Measurements from ENCODE around the gene ANO4.

ANO4 gene

GRCh38 chr12:100993916-100994450 is 199.4 kb downstream of the ANO4 start:
- DNase-seq (ENCODE audit: low spot score) = no peak

- DNase-seq (ENCODE audit: low spot score) = no peak
Measured at GRCh38 chr12:100995201-100995600, 200.6 kb downstream of the ANO4 start.

- DNase-seq (ENCODE audit: low spot score) = no peak
Measured at GRCh38 chr12:100995771-100996170, 201.2 kb downstream of the ANO4 start.

- no peak for DNase-seq (ENCODE audit: low spot score)
Measured at GRCh38 chr12:101001669-101002068, 207.1 kb downstream of the ANO4 start.

- DNase-seq (ENCODE audit: low spot score) = no peak
Measured at GRCh38 chr12:101002696-101003419, 208.3 kb downstream of the ANO4 start.

GRCh38 chr12:101004898-101005297 is 210.3 kb downstream of the ANO4 start:
- DNase-seq (ENCODE audit: low spot score) = no peak

- no peak for DNase-seq (ENCODE audit: low spot score)
Measured at GRCh38 chr12:101009274-101009673, 214.7 kb downstream of the ANO4 start.

GRCh38 chr12:101010896-101011295 is 216.3 kb downstream of the ANO4 start:
- no peak for DNase-seq (ENCODE audit: low spot score)

GRCh38 chr12:101013993-101014392 is 219.4 kb downstream of the ANO4 start:
- DNase-seq (ENCODE audit: low spot score) = no peak

- no peak for DNase-seq (ENCODE audit: low spot score)
Measured at GRCh38 chr12:101015044-101015443, 220.5 kb downstream of the ANO4 start.

- DNase-seq (ENCODE audit: low spot score) = peak; percentile 45
Measured at GRCh38 chr12:101018540-101018939, 224.0 kb downstream of the ANO4 start.

- DNase-seq (ENCODE audit: low spot score) = no peak
Measured at GRCh38 chr12:101019201-101019600, 224.6 kb downstream of the ANO4 start.

- no peak for DNase-seq (ENCODE audit: low spot score)
Measured at GRCh38 chr12:101019667-101020066, 225.1 kb downstream of the ANO4 start.

GRCh38 chr12:101021442-101021841 is 226.9 kb downstream of the ANO4 start:
- DNase-seq (ENCODE audit: low spot score) = no peak

- DNase-seq (ENCODE audit: low spot score) = peak; percentile 43
Measured at GRCh38 chr12:101021911-101022388, 227.4 kb downstream of the ANO4 start.

- DNase-seq (ENCODE audit: low spot score) = no peak
Measured at GRCh38 chr12:101027200-101027599, 232.6 kb downstream of the ANO4 start.

GRCh38 chr12:101027816-101028215 is 233.2 kb downstream of the ANO4 start:
- no peak for DNase-seq (ENCODE audit: low spot score)

- DNase-seq (ENCODE audit: low spot score) = no peak
Measured at GRCh38 chr12:101038289-101038871, 243.8 kb downstream of the ANO4 start.

- DNase-seq (ENCODE audit: low spot score) = no peak
Measured at GRCh38 chr12:101039848-101040531, 245.4 kb downstream of the ANO4 start.

GRCh38 chr12:101040936-101041335 is 246.4 kb downstream of the ANO4 start:
- no peak for DNase-seq (ENCODE audit: low spot score)

GRCh38 chr12:101042211-101042610 is 247.6 kb downstream of the ANO4 start:
- no peak for DNase-seq (ENCODE audit: low spot score)

- DNase-seq (ENCODE audit: low spot score) = no peak
Measured at GRCh38 chr12:101044512-101045059, 250.0 kb downstream of the ANO4 start.
